NK-92 treated with Interleukin-12 subunit alpha and Interleukin-12 subunit beta, amount 100 ng/mL, for 24 hours (cell line): ENCODE results near the gene CRYBG2.
"Not testable (repeated sequence)": the region's sequence is repeated elsewhere in the genome, so short reads cannot be mapped to it uniquely, and the experiment has no call there.

Source experiments
- DNase-seq: peaks from one replicate; lab custom pipeline; 2025; lab: John Stamatoyannopoulos, UW

CRYBG2 gene

GRCh38 chr1:26353976-26354820 lies at the start of gene CRYBG2:
CRYBG2 (minus strand) TSS chr1:26354130; CDS start chr1:26346657, 7,473 bp downstream.
- DNase-seq, result no peak

GRCh38 chr1:26403656-26404055 lies 49.7 kb upstream of the CRYBG2 start:
- no peak for DNase-seq

- DNase-seq, result no peak
Observed at GRCh38 chr1:26401891-26402290, 48.0 kb upstream of the CRYBG2 start.

GRCh38 chr1:26399034-26399433 lies 45.1 kb upstream of the CRYBG2 start:
- no peak for DNase-seq

- no peak for DNase-seq
Observed at GRCh38 chr1:26395754-26396153, 41.8 kb upstream of the CRYBG2 start.

GRCh38 chr1:26391450-26391849 lies 37.5 kb upstream of the CRYBG2 start:
- no peak for DNase-seq

GRCh38 chr1:26389604-26390247 lies 35.8 kb upstream of the CRYBG2 start:
- no peak for DNase-seq

GRCh38 chr1:26388791-26389445 lies 35.0 kb upstream of the CRYBG2 start:
- DNase-seq, result no peak

GRCh38 chr1:26387447-26387846 lies 33.5 kb upstream of the CRYBG2 start:
- no peak for DNase-seq

- DNase-seq, result not testable (repeated sequence)
Observed at GRCh38 chr1:26385063-26385462, 31.1 kb upstream of the CRYBG2 start.

GRCh38 chr1:26384076-26384475 lies 30.1 kb upstream of the CRYBG2 start:
- DNase-seq, result no peak

GRCh38 chr1:26378879-26379251 lies 24.9 kb upstream of the CRYBG2 start:
- no peak for DNase-seq

GRCh38 chr1:26378088-26378878 lies 24.4 kb upstream of the CRYBG2 start:
- peak; percentile 90 for DNase-seq

- no peak for DNase-seq
Observed at GRCh38 chr1:26376050-26376449, 22.1 kb upstream of the CRYBG2 start.

- no peak for DNase-seq
Observed at GRCh38 chr1:26375081-26375480, 21.2 kb upstream of the CRYBG2 start.

- not testable (repeated sequence) for DNase-seq
Observed at GRCh38 chr1:26374361-26374760, 20.4 kb upstream of the CRYBG2 start.

GRCh38 chr1:26373789-26374188 lies 19.9 kb upstream of the CRYBG2 start:
- no peak for DNase-seq

- peak; percentile 33 for DNase-seq
Observed at GRCh38 chr1:26373281-26373680, 19.4 kb upstream of the CRYBG2 start.

GRCh38 chr1:26372611-26373010 lies 18.7 kb upstream of the CRYBG2 start, which contains the start of gene ZNF683:
ZNF683 (minus strand) TSS chr1:26372750; CDS start chr1:26368571, 4,179 bp downstream.
- DNase-seq, result not testable (repeated sequence)

- no peak for DNase-seq
Observed at GRCh38 chr1:26372039-26372438, 18.1 kb upstream of the CRYBG2 start.

GRCh38 chr1:26370591-26371382 lies 16.9 kb upstream of the CRYBG2 start:
- no peak for DNase-seq
